Tibial artery (tissue), 4 donors: ENCODE data around the gene EPGN.
A peak's percentile ranks its signal among the peaks of the same experiment; 100 is the strongest.

ENCODE experiments used
- DNase-seq, 2 donors: peaks; one replicate each; pipeline ENCODE4 v3.0.0-alpha.2; 2019
- H3K27ac ChIP-seq, 2 donors: fragments of 200-600 bp; sonication (generic) in 1 of 2; 1 replicate in 1 of 2; 2 replicates in 1 of 2; pipeline ENCODE4 v1.5.1; 2018 to 2019; ENCODE audit warnings: mild to moderate bottlenecking in 1 of 2
- H3K27me3 ChIP-seq, 2 donors: fragments of 200-600 bp; sonication (generic) in 1 of 2; one replicate each; pipeline versions ENCODE4 v1.5.1 to v1.6.0; 2016 to 2019
- H3K36me3 ChIP-seq, 3 donors: fragments of 200-600 bp; sonication (generic) in 2 of 3; one replicate each; pipeline ENCODE4 v1.5.1; 2016 to 2019; ENCODE audit warnings: mild to moderate bottlenecking in 2 of 3
- H3K4me1 ChIP-seq, 4 donors: fragments of 200-600 bp; sonication (generic) in 2 of 4; 1 replicate in 3 of 4; 2 replicates in 1 of 4; pipeline ENCODE4 v1.5.1; 2016 to 2019
- H3K4me3 ChIP-seq, 2 donors: fragments of 200-600 bp; sonication (generic) in 1 of 2; 1 replicate in 1 of 2; 2 replicates in 1 of 2; pipeline ENCODE4 v1.5.1; 2018 to 2019; ENCODE audit warnings: mild to moderate bottlenecking in 2 of 2
- H3K9me3 ChIP-seq, 3 donors: fragments of 200-600 bp; sonication (generic) in 1 of 3; one replicate each; pipeline ENCODE4 v1.5.1; 2016 to 2019
- intact Hi-C: fragments of 100-400 bp; cut with DNase I; formaldehyde crosslinking; loops from one replicate; pipeline ENCODE4 v1.15.0; 2023; ENCODE audit warnings: low total_unique reads
- TF ChIP-seq, protein P1 (sequence below), 2 experiments: fragments of 200-600 bp in 1 of 2; fragments of 450-650 bp in 1 of 2; IDR thresholded peaks; one replicate each; pipeline ENCODE4 v1.5.1; 2017 to 2019; ENCODE audit warnings: antibody characterized with exemption in 2 of 2, mild to moderate bottlenecking in 1 of 2, moderate library complexity in 1 of 2

EPGN gene

DNA sequence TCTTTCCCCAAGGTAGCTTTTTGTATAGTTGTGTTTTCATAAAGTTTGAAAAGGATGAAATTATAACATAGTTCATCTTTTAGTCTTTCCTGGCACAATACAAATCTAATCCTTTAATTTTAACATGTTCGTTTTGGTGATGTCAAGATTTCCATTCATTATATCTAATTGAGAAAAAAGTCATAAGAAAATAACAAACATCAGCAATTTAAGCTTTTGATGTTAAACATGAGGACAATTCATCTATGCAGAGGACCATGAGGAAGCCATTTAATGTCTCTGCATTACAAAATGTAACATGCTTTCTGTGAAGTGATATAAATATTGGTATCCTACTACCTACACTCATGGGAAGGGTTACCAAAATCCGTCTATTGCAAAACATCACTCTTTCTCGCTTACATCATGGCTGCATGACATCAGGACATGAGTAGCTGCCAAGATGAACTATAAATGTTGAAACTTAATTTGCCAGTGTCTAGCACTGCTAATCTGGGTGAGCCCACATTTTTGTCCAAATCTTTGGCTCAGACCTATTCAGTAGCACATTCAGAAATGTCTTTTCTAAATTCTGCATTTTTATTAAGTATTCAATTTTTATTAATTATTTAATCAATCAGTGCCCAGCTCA lies 9.5 kb downstream of the EPGN start:
- no peaks in the 10 kb centered on the region for H3K4me1 ChIP-seq
- H3K27ac ChIP-seq = no peak overlapping the region
- intact Hi-C loops = no loop called here

DNA sequence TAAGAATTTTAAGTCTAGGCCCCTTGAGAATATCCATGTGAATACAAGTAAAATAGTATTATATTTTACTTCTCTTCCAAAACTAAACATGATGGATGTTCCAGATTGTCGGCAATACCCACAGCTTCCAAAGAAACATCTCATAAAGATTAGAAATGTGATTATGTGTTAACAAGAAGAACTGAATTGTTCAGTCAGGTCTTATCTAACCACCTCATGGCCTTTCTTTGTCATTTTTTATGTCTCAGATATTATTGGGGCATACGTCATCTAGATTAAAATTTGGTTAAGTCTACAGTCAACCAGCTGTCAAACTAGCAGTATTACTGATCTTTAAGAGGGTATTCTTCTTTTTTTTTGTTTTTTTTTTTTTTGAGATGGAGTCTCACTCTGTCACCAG lies 10.0 kb downstream of the EPGN start:
- H3K27me3 ChIP-seq = no peaks in the 10 kb centered on the region
- H3K36me3 ChIP-seq = no peaks in the 10 kb centered on the region
- no peak overlapping the region for H3K4me3 ChIP-seq
- TF ChIP-seq, protein P1, sequence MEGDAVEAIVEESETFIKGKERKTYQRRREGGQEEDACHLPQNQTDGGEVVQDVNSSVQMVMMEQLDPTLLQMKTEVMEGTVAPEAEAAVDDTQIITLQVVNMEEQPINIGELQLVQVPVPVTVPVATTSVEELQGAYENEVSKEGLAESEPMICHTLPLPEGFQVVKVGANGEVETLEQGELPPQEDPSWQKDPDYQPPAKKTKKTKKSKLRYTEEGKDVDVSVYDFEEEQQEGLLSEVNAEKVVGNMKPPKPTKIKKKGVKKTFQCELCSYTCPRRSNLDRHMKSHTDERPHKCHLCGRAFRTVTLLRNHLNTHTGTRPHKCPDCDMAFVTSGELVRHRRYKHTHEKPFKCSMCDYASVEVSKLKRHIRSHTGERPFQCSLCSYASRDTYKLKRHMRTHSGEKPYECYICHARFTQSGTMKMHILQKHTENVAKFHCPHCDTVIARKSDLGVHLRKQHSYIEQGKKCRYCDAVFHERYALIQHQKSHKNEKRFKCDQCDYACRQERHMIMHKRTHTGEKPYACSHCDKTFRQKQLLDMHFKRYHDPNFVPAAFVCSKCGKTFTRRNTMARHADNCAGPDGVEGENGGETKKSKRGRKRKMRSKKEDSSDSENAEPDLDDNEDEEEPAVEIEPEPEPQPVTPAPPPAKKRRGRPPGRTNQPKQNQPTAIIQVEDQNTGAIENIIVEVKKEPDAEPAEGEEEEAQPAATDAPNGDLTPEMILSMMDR (IDR thresholded peaks at IDR 0.05) = no peak
- DNase-seq = no peak
- intact Hi-C loops = no loop called here
- H3K9me3 ChIP-seq = no peaks in the 10 kb centered on the region
- no peaks in the 10 kb centered on the region for H3K4me1 ChIP-seq
- H3K27ac ChIP-seq = no peak overlapping the region

More for the DNA sequence above, 9.5 kb downstream of the EPGN start:
- TF ChIP-seq, protein P1 (IDR thresholded peaks at IDR 0.05) = no peak
- no peaks in the 10 kb centered on the region for H3K36me3 ChIP-seq
- no peaks in the 10 kb centered on the region for H3K9me3 ChIP-seq
- no peak for DNase-seq
- no peaks in the 10 kb centered on the region for H3K27me3 ChIP-seq
- no peak overlapping the region for H3K4me3 ChIP-seq

DNA sequence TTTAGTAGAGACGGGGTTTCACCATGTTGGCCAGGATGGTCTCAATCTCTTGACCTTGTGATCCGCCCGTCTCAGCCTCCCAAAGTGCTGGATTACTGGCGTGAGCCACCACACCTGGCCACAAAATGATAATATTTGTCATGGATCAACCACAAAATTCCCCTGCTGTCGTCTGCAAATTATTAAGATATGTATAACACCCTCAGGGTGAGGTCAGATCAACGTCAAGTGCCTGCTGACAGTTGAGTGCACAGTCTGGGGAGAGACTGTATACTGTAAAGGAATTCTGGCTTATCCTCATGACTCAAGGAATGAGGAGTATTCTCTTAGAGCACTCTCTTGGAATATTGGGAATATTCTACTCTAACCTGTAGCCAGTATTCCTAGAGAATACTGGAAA lies 11.2 kb downstream of the EPGN start:
- Histone ChIP-seq H3K27me3 (no peaks in the 10 kb centered on the region), H3K9me3 (no peaks in the 10 kb centered on the region), H3K27ac (no peak overlapping the region), H3K36me3 (no peaks in the 10 kb centered on the region), H3K4me3 (no peak overlapping the region), H3K4me1 (no peaks in the 10 kb centered on the region)
- intact Hi-C loops = no loop called here
- TF ChIP-seq, protein P1 (IDR thresholded peaks at IDR 0.05) = no peak
- DNase-seq = no peak

DNA sequence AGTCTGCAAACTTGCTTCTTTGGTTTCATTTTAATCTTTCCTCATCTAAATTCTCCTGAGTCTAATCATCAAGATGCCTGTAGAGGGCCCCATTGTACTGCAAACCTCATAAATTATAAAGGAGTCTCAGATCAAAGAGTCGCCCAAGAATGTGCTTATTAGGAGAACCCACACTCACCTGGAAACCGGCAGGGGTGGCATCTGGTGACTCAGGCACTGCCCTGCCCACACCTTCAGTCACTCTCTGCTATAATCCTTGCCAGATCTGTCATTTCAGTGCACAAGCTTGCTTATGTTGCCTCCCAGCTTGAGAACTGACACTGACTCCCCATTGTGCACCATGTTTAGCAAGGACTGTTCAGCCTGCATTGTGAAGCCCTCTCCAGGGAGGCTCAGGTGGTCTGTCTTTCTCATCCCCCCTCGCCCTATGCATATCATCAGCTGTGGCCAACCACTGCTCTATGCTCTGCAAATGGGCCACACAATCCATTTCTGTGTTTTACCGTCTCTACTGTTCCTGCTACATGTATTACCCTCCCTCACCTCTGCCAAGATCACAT lies 12.4 kb downstream of the EPGN start:
- DNase-seq = no peak
- Histone ChIP-seq H3K4me1 (no peaks in the 10 kb centered on the region), H3K27ac (no peak overlapping the region), H3K4me3 (no peak overlapping the region), H3K27me3 (no peaks in the 10 kb centered on the region), H3K36me3 (no peaks in the 10 kb centered on the region), H3K9me3 (no peaks in the 10 kb centered on the region)
- TF ChIP-seq, protein P1 (IDR thresholded peaks at IDR 0.05) = peak in 1 of 2 experiments; percentile 10
- intact Hi-C loops = no loop called here

DNA sequence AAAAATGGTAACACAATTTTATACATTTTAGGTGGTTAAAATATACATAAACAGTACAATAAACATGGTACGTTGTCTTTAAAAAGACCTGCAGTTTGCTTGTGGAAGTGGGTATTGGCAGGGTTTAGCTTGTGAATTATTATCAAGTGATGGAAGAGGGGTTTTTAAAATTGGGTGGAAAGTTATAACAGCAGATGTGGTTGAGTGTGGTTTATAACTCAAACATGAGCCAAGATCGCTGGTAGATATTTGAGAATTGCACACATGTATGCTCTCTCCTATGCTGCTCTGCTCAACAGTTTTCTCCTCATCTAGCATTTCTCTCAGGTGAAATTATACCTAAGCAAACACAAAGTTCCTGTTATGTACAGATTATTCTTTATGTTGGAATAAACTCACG lies 14.0 kb downstream of the EPGN start:
- H3K27ac ChIP-seq = no peak overlapping the region
- no peak for DNase-seq
- H3K4me3 ChIP-seq = no peak overlapping the region
- H3K4me1 ChIP-seq = no peaks in the 10 kb centered on the region
- H3K27me3 ChIP-seq = no peaks in the 10 kb centered on the region
- TF ChIP-seq, protein P1 (IDR thresholded peaks at IDR 0.05) = no peak
- intact Hi-C loops = no loop called here
- H3K9me3 ChIP-seq = no peaks in the 10 kb centered on the region
- H3K36me3 ChIP-seq = no peaks in the 10 kb centered on the region
